ENCODE results near the gene DMD. TPM values are rescaled to one million over a fixed set of nuclear protein-coding genes. Genes with fewer than 3 reads are reported as not detected.

Gene DMD
- total RNA-seq, 6 experiments from 2014 or later = 18.7 to 43.4 (median 32.9) TPM

GRCh38 chrX:31697294-31697916, 1513.9 kb downstream of the DMD start:
- no peak overlapping the region for H3K4me3 ChIP-seq
- ATAC-seq (peak in 2 of 4 donors; percentile 36 to 49), DNase-seq (no peak)
- H3K4me1 ChIP-seq = no peaks in the 10 kb centered on the region
- no peak overlapping the region for H3K27ac ChIP-seq
- intact Hi-C loops (cut with DNase I) = no loop called here
- no peaks in the 10 kb centered on the region for H3K36me3 ChIP-seq
- TF ChIP-seq CTCF (IDR thresholded peaks at IDR 0.05) (no peak), POLR2A (IDR thresholded peaks at IDR 0.05) (no peak)
- 40% methylated on average over 7 of the region's 7 CpGs for WGBS (ENCODE audit: insufficient coverage, low coverage, low lambda C conversion rate, missing lambda C conversion rate)
- H3K9me3 ChIP-seq = no peaks in the 10 kb centered on the region
- H3K27me3 ChIP-seq = no peaks in the 10 kb centered on the region

GRCh38 chrX:31679861-31680260, 1531.5 kb downstream of the DMD start:
- ATAC-seq (no peak), DNase-seq (no peak)
- Histone ChIP-seq H3K36me3 (no peaks in the 10 kb centered on the region), H3K9me3 (no peaks in the 10 kb centered on the region), H3K27me3 (peaks cover 0 to 3% of the 10 kb centered on the region in 2 donors), H3K27ac (no peak overlapping the region), H3K4me1 (no peaks in the 10 kb centered on the region), H3K4me3 (no peak overlapping the region)
- intact Hi-C loops (cut with DNase I) = no loop called here
- TF ChIP-seq CTCF (IDR thresholded peaks at IDR 0.05) = no peak
- TF ChIP-seq POLR2A (IDR thresholded peaks at IDR 0.05) = no peak

DNA sequence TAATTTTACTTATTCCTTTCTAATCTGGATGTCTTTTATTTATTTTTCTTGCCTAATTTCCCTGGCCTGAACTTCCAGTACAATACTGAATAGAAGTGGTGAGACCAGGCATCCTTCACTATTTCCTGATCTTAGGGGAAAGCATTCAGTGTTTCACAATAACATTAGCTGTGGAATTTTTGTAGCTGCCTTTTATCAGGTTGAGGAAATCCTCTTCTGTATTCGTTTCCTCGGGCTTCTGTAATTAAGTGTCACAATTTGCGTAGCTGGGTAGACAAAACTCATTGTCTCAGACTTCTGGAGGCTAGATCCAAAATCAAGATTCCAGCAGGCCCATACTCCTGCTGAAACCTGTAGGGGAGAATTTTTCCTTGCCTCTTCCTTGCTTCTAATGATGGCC, 1541.1 kb downstream of the DMD start:
- Histone ChIP-seq H3K4me1 (no peaks in the 10 kb centered on the region), H3K4me3 (no peak overlapping the region), H3K27ac (no peak overlapping the region), H3K9me3 (no peaks in the 10 kb centered on the region), H3K27me3 (no peaks in the 10 kb centered on the region), H3K36me3 (no peaks in the 10 kb centered on the region)
- no peak for DNase-seq
- peak; percentile 28 to 62 (median 46) for ATAC-seq
- WGBS (ENCODE audit: insufficient coverage, low coverage, low lambda C conversion rate, missing lambda C conversion rate) = 53% methylated on average over 3 of the region's 3 CpGs
- intact Hi-C loops (cut with DNase I) = no loop called here
- TF ChIP-seq POLR2A (IDR thresholded peaks at IDR 0.05) = no peak
- no peak for TF ChIP-seq CTCF (IDR thresholded peaks at IDR 0.05)

DNA sequence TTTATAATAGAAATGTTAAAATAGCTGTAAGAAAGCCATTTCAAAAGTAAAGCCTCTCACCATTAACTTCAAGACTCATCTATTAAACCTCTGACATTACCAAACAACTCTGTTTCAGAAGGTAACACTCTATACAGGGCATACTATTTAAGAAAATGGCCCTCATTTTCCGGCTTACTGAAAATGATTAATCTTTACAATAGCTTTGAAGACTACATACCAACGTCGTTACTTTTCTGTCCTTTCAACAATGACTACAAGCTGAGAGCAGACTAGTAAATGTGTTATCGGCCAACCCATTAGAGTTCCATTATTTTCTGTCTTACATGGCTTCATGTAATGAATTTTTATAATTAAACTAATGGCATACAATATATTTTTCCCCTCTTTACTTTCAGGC, 1545.9 kb downstream of the DMD start:
- H3K9me3 ChIP-seq = no peaks in the 10 kb centered on the region
- H3K36me3 ChIP-seq = no peaks in the 10 kb centered on the region
- no peak for ATAC-seq
- no peaks in the 10 kb centered on the region for H3K27me3 ChIP-seq
- no peak for DNase-seq
- 62% methylated on average over 4 of the region's 4 CpGs for WGBS (ENCODE audit: insufficient coverage, low coverage, low lambda C conversion rate, missing lambda C conversion rate)
- no peaks in the 10 kb centered on the region for H3K4me1 ChIP-seq
- intact Hi-C loops (cut with DNase I) = no loop called here
- TF ChIP-seq CTCF (IDR thresholded peaks at IDR 0.05) = no peak
- TF ChIP-seq POLR2A (IDR thresholded peaks at IDR 0.05) = no peak
- H3K27ac ChIP-seq = no peak overlapping the region
- no peak overlapping the region for H3K4me3 ChIP-seq

- no peak for ATAC-seq
- H3K9me3 ChIP-seq = no peaks in the 10 kb centered on the region
- H3K4me3 ChIP-seq = no peak overlapping the region
- 76% methylated on average over 6 of the region's 6 CpGs for WGBS (ENCODE audit: insufficient coverage, low coverage, low lambda C conversion rate, missing lambda C conversion rate)
- no peak for DNase-seq
- H3K27ac ChIP-seq = no peak overlapping the region
- no peaks in the 10 kb centered on the region for H3K27me3 ChIP-seq
- TF ChIP-seq CTCF (IDR thresholded peaks at IDR 0.05) (no peak), POLR2A (IDR thresholded peaks at IDR 0.05) (no peak)
- H3K4me1 ChIP-seq = no peaks in the 10 kb centered on the region
- H3K36me3 ChIP-seq = no peaks in the 10 kb centered on the region
- intact Hi-C loops (cut with DNase I) = no loop called here
Measured at GRCh38 chrX:31663172-31663571, 1548.2 kb downstream of the DMD start.
